AG04450 (cell line): Measurements from ENCODE around the gene PERM1. TPM values are rescaled to one million over a fixed set of nuclear protein-coding genes. Genes with fewer than 3 reads are reported as not detected.

ENCODE experiments used
- CTCF ChIA-PET: fragments of 300-600, 350-600 bp; formaldehyde crosslinking; extraction: SDS; loops from one replicate; lab custom pipeline; 2022; ENCODE audit warnings: antibody characterized with exemption, inconsistent platforms; lab: Charles Lee
- POLR2A ChIA-PET: fragments of 350-600 bp; formaldehyde crosslinking; extraction: SDS; loops from one replicate; lab custom pipeline; 2021; ENCODE audit warnings: antibody characterized with exemption, inconsistent platforms; lab: Yijun Ruan, JAX
- DNase-seq: peaks from one replicate; pipeline ENCODE4 v3.0.0-alpha.2; 2011; ENCODE audit warnings: low read depth, low spot score
- H3K27ac ChIP-seq: one replicate; pipeline ENCODE4 v1.5.1; 2012; ENCODE audit warnings: low read depth, low read length, control low read depth
- H3K27me3 ChIP-seq: one replicate; pipeline ENCODE4 v1.6.0; 2012; ENCODE audit warnings: low read length; ENCODE audit not compliant: control insufficient read depth, insufficient read depth
- H3K4me3 ChIP-seq: 2 replicates; pipeline ENCODE4 v1.5.1; 2011; ENCODE audit warnings: mild to moderate bottlenecking, low read depth, low read length, control low read depth
- H3K9me3 ChIP-seq: 2 replicates; pipeline ENCODE4 v1.5.1; 2012; ENCODE audit warnings: low read length; ENCODE audit not compliant: control insufficient read depth, insufficient read depth
- CTCF ChIP-seq: IDR thresholded peaks from 2 replicates; pipeline ENCODE4 v1.5.1; 2011; ENCODE audit warnings: low read depth, low read length, control low read depth, inconsistent platforms
- polyA plus RNA-seq: library from polyadenylated mRNA; depleted of rRNA; stranded (reverse); fragments of >200 nt; gene quantifications from 2 replicates; pipeline ENCODE4 v1.2.3, GENCODE V29; 2011; rRNA removed
- small RNA-seq: library from RNA; depleted of rRNA; stranded (forward); fragments of <200 nt; gene quantifications from one replicate; pipeline ENCODE3, GENCODE V24; 2012; ENCODE audit warnings: low read depth; ENCODE audit not compliant: insufficient read length

PERM1 gene
- polyA plus RNA-seq, 1 experiment, result not detected

- CTCF ChIA-PET, result interaction anchor here (1.1 kb wide), 1 partner anchor 24 kb away, joined by 3 read pairs; no protein-coding TSS in a partner anchor
- Histone ChIP-seq H3K27ac (no peak overlapping the region), H3K27me3 (peaks cover 4% of the 10 kb centered on the region), H3K4me3 (no peak overlapping the region), H3K9me3 (no peaks in the 10 kb centered on the region; the same call in 1 of the 2 replicates)
- no peak for TF ChIP-seq CTCF
- DNase-seq, result no peak
- POLR2A ChIA-PET, result no interaction called here
Measured at GRCh38 chr1:928825-929661, 52.9 kb downstream of the PERM1 start.

- H3K27me3 ChIP-seq, result peaks cover 6% of the 10 kb centered on the region
- DNase-seq, result no peak
- no peak for TF ChIP-seq CTCF
- H3K4me3 ChIP-seq, result no peak overlapping the region
- POLR2A ChIA-PET, result no interaction called here
- H3K27ac ChIP-seq, result no peak overlapping the region
- CTCF ChIA-PET, result no interaction called here
- H3K9me3 ChIP-seq, result no peaks in the 10 kb centered on the region; the same call in 1 of the 2 replicates
Measured at GRCh38 chr1:927748-928147, 54.1 kb downstream of the PERM1 start.

GRCh38 chr1:927234-927633, 54.7 kb downstream of the PERM1 start:
- no peak overlapping the region for H3K27ac ChIP-seq
- ChIA-PET CTCF (no interaction called here), POLR2A (no interaction called here)
- H3K27me3 ChIP-seq, result peaks cover 7% of the 10 kb centered on the region
- no peak overlapping the region for H3K4me3 ChIP-seq
- DNase-seq, result no peak
- no peaks in the 10 kb centered on the region; the same call in 1 of the 2 replicates for H3K9me3 ChIP-seq
- TF ChIP-seq CTCF, result no peak

GRCh38 chr1:925561-926421, 56.1 kb downstream of the PERM1 start:
- POLR2A ChIA-PET, result no interaction called here
- no peak for DNase-seq
- CTCF ChIA-PET, result no interaction called here

More at GRCh38 chr1:925561-926421, 56.1 kb downstream of the PERM1 start:
- Histone ChIP-seq H3K4me3 (peak overlapping the region; percentile 27), H3K27me3 (peaks cover 7% of the 10 kb centered on the region), H3K27ac (no peak overlapping the region), H3K9me3 (no peaks in the 10 kb centered on the region; the same call in 1 of the 2 replicates)
- no peak for TF ChIP-seq CTCF

Small RNAs within 50 kb of the gene (small RNA-seq; reads per million reads assigned to genes)
- gene AL645608.3, result not detected

Other genes with a start within 250 kb of the PERM1 start
- gene SAMD11, start 58.2 kb downstream of the PERM1 start, polyA plus RNA-seq, result 1.6 and 2.1 TPM in 2 replicates
- 36.1 and 41.7 TPM in 2 replicates for gene NOC2L, start 22.8 kb downstream of the PERM1 start, polyA plus RNA-seq
- gene KLHL17, start 21.5 kb downstream of the PERM1 start, polyA plus RNA-seq, result 5.5 and 9.7 TPM in 2 replicates
- gene PLEKHN1, start 15.6 kb downstream of the PERM1 start, polyA plus RNA-seq, result 0.06 and 0.15 TPM in 2 replicates
- 0.68 and 0.76 TPM in 2 replicates for gene HES4, start 18.0 kb upstream of the PERM1 start, polyA plus RNA-seq
- gene ISG15, start 31.4 kb upstream of the PERM1 start, polyA plus RNA-seq, result 22.4 and 36.0 TPM in 2 replicates
- 28.3 and 37.4 TPM in 2 replicates for gene AGRN, start 38.0 kb upstream of the PERM1 start, polyA plus RNA-seq
- not detected in 2 replicates for gene RNF223, start 92.2 kb upstream of the PERM1 start, polyA plus RNA-seq
- gene C1orf159, start 134.0 kb upstream of the PERM1 start, polyA plus RNA-seq, result 2.3 and 3.2 TPM in 2 replicates
- gene TTLL10, start 191.8 kb upstream of the PERM1 start, polyA plus RNA-seq, result not detected in 2 replicates
- gene TNFRSF18, start 224.5 kb upstream of the PERM1 start, polyA plus RNA-seq, result 1.0 and 2.1 TPM in 2 replicates
- gene TNFRSF4, start 232.1 kb upstream of the PERM1 start, polyA plus RNA-seq, result 0.07 and 0.24 TPM in 2 replicates
- gene SDF4, start 249.9 kb upstream of the PERM1 start, polyA plus RNA-seq, result 109 and 115 TPM in 2 replicates